Endodermal cell (in vitro differentiated cells): ENCODE results near the gene CTNS. TPM values are rescaled to one million over a fixed set of nuclear protein-coding genes. Genes with fewer than 3 reads are reported as not detected.

Source experiments
- DNase-seq: peaks from one replicate; pipeline ENCODE4 v3.0.0-alpha.2; 2017
- H3K27ac ChIP-seq: 2 replicates; pipeline ENCODE4 v1.5.1; 2013; ENCODE audit warnings: mild to moderate bottlenecking, low read depth, low read length, moderate library complexity
- H3K27me3 ChIP-seq: 2 replicates; pipeline ENCODE4 v1.6.1; 2013; ENCODE audit warnings: mild to moderate bottlenecking, low read length, moderate library complexity; ENCODE audit not compliant: insufficient read depth, control insufficient read depth, poor library complexity, severe bottlenecking
- H3K36me3 ChIP-seq: 2 replicates; pipeline ENCODE4 v1.7.0; 2013; ENCODE audit warnings: mild to moderate bottlenecking, low read length, moderate library complexity; ENCODE audit not compliant: control insufficient read depth, insufficient read depth
- H3K4me1 ChIP-seq: one replicate; pipeline ENCODE4 v1.7.0; 2013; ENCODE audit warnings: low read length; ENCODE audit not compliant: control insufficient read depth, insufficient read depth
- H3K4me3 ChIP-seq: 2 replicates; pipeline ENCODE4 v1.5.1; 2013; ENCODE audit warnings: mild to moderate bottlenecking, low read length, moderate library complexity
- H3K9ac ChIP-seq: 2 replicates; pipeline ENCODE4 v1.6.1; 2013; ENCODE audit warnings: mild to moderate bottlenecking, low read length, moderate library complexity; ENCODE audit not compliant: poor library complexity, severe bottlenecking; ENCODE audit errors: extremely low read depth
- H3K9me3 ChIP-seq: 2 replicates; pipeline ENCODE4 v1.6.1; 2013; ENCODE audit warnings: mild to moderate bottlenecking, low read length, moderate library complexity; ENCODE audit not compliant: control insufficient read depth
- H3K27ac Mint-ChIP-seq: 2 replicates; pipeline ENCODE4 v1.8.0; 2020; ENCODE audit warnings: mixed read lengths
- H3K27me3 Mint-ChIP-seq: 2 replicates; pipeline ENCODE4 v1.8.0; 2021; ENCODE audit warnings: mild to moderate bottlenecking, mixed read lengths; ENCODE audit not compliant: insufficient read depth
- H3K36me3 Mint-ChIP-seq: 2 replicates; pipeline ENCODE4 v1.8.0; 2020; ENCODE audit warnings: low read depth, mixed read lengths
- H3K4me1 Mint-ChIP-seq: 2 replicates; pipeline ENCODE4 v1.8.0; 2020; ENCODE audit warnings: mixed read lengths
- H3K4me3 Mint-ChIP-seq: 2 replicates; pipeline ENCODE4 v1.8.0; 2020; ENCODE audit warnings: mild to moderate bottlenecking, moderate library complexity, mixed read lengths
- H3K9me3 Mint-ChIP-seq: 2 replicates; pipeline ENCODE4 v1.8.0; 2020; ENCODE audit warnings: mild to moderate bottlenecking, mixed read lengths
- CTCF ChIP-seq: fragments of 200-600 bp; sonication (generic); conservative IDR thresholded peaks from 2 replicates; pipeline ENCODE4 v1.5.0; 2021; ENCODE audit warnings: antibody characterized with exemption, mild to moderate bottlenecking
- WGBS, 2 experiments: methylation state at CpG; one replicate each; pipeline versions ENCODE4 v1.1.5 to v1.1.7; 2013; ENCODE audit warnings: missing lambda C conversion rate in 2 of 2, mixed read lengths in 1 of 2; ENCODE audit not compliant: insufficient coverage in 1 of 2, insufficient read length in 1 of 2; 5-methylcytosine and 5-hydroxymethylcytosine counted together
- total RNA-seq, 2 donors: library from RNA; stranded (reverse); fragmentation: NEBNext Ultra II Directional in 1 of 2; extraction: Animal tissue kit (Norgen Biotek cat#: 25700) in 1 of 2; gene quantifications; 2 replicates in 1 of 2; 3 replicates in 1 of 2; pipeline ENCODE4 v1.2.1, GENCODE V29; 2021

Gene CTNS
- total RNA-seq, 2 donors from 2014 or later, result 17.2 to 18.8 TPM

GRCh38 chr17:3657588-3657869 lies 21.0 kb downstream of the CTNS start:
- no peaks in the 10 kb centered on the region for H3K27me3 Mint-ChIP-seq
- Histone ChIP-seq H3K4me3 (no peak overlapping the region), H3K27me3 (no peaks in the 10 kb centered on the region), H3K4me1 (no peaks in the 10 kb centered on the region), H3K9me3 (no peaks in the 10 kb centered on the region), H3K9ac (no peak overlapping the region), H3K27ac (no peak overlapping the region), H3K36me3 (peaks cover 11% of the 10 kb centered on the region)
- DNase-seq, result peak; percentile 54
- H3K4me3 Mint-ChIP-seq, result no peak overlapping the region
- TF ChIP-seq CTCF, result no peak
- no peaks in the 10 kb centered on the region for H3K9me3 Mint-ChIP-seq
- H3K27ac Mint-ChIP-seq, result no peak overlapping the region
- no peaks in the 10 kb centered on the region for H3K4me1 Mint-ChIP-seq
- 89 to 94% methylated on average over 6 to 7 of the region's 7 CpGs for WGBS, 2 experiments
- peaks cover 27% of the 10 kb centered on the region for H3K36me3 Mint-ChIP-seq

GRCh38 chr17:3657874-3658783 lies 21.6 kb downstream of the CTNS start:
- Mint-ChIP-seq H3K4me1 (no peaks in the 10 kb centered on the region), H3K36me3 (peaks cover 25% of the 10 kb centered on the region), H3K27me3 (no peaks in the 10 kb centered on the region), H3K4me3 (no peak overlapping the region), H3K27ac (no peak overlapping the region), H3K9me3 (no peaks in the 10 kb centered on the region)
- H3K9me3 ChIP-seq, result no peaks in the 10 kb centered on the region
- no peaks in the 10 kb centered on the region for H3K4me1 ChIP-seq
- no peak overlapping the region for H3K4me3 ChIP-seq
- peak; percentile 56 for DNase-seq
- H3K27ac ChIP-seq, result no peak overlapping the region
- WGBS, 2 experiments, result 93 to 95% methylated on average over 26 to 41 of the region's 42 CpGs
- no peak for TF ChIP-seq CTCF
- no peaks in the 10 kb centered on the region for H3K27me3 ChIP-seq
- no peak overlapping the region for H3K9ac ChIP-seq
- peaks cover 16% of the 10 kb centered on the region for H3K36me3 ChIP-seq

GRCh38 chr17:3658784-3659449 lies 22.4 kb downstream of the CTNS start:
- no peak overlapping the region for H3K4me3 Mint-ChIP-seq
- peaks cover 22% of the 10 kb centered on the region for H3K36me3 Mint-ChIP-seq
- Histone ChIP-seq H3K27ac (peak overlapping the region; percentile 24), H3K9me3 (no peaks in the 10 kb centered on the region), H3K36me3 (peaks cover 18% of the 10 kb centered on the region), H3K4me3 (no peak overlapping the region), H3K9ac (no peak overlapping the region), H3K4me1 (no peaks in the 10 kb centered on the region), H3K27me3 (no peaks in the 10 kb centered on the region)
- TF ChIP-seq CTCF, result no peak
- H3K9me3 Mint-ChIP-seq, result no peaks in the 10 kb centered on the region
- no peaks in the 10 kb centered on the region for H3K4me1 Mint-ChIP-seq
- DNase-seq, result peak; percentile 51
- 90 to 91% methylated on average over 9 to 22 of the region's 22 CpGs for WGBS, 2 experiments
- H3K27me3 Mint-ChIP-seq, result no peaks in the 10 kb centered on the region
- H3K27ac Mint-ChIP-seq, result no peak overlapping the region
